H4 (cell line): ENCODE data around the gene MPRIP. TPM values are rescaled to one million over a fixed set of nuclear protein-coding genes. Genes with fewer than 3 reads are reported as not detected.

Source experiments
- DNase-seq: peaks from one replicate; pipeline ENCODE4 v3.0.0-alpha.2; 2015; ENCODE audit warnings: low spot score
- total RNA-seq: library from RNA; depleted of rRNA; stranded (reverse); fragments of >200 nt; shearing (Covaris generic); gene quantifications from 2 replicates; pipeline ENCODE4 v1.2.3, GENCODE V29; 2014; rRNA removed

The MPRIP gene
- total RNA-seq, 1 experiment from 2014 or later: 99.5 TPM

- DNase-seq: no peak
Observed at GRCh38 chr17:17236295-17237025, 194.2 kb downstream of the MPRIP start.

- DNase-seq: peak; percentile 71
Observed at GRCh38 chr17:17237026-17237799, 195.0 kb downstream of the MPRIP start, which contains the start of gene FLCN. TSS of gene FLCN (minus strand) at chr17:17237168. CDS start at chr17:17228137, 9,031 bp downstream.

GRCh38 chr17:17239832-17240231 is 197.6 kb downstream of the MPRIP start:
- no peak for DNase-seq

GRCh38 chr17:17241656-17242055 is 199.4 kb downstream of the MPRIP start:
- DNase-seq: no peak

GRCh38 chr17:17242246-17242645 is 200.0 kb downstream of the MPRIP start:
- no peak for DNase-seq

Other genes with a start within 250 kb of the MPRIP start
- gene TNFRSF13B, start 70.3 kb upstream of the MPRIP start, total RNA-seq: not detected in 2 replicates
- 1.5 and 1.6 TPM in 2 replicates for gene PLD6, start 163.9 kb downstream of the MPRIP start, total RNA-seq
- gene FLCN, start 194.7 kb downstream of the MPRIP start, total RNA-seq: 13.3 and 15.6 TPM in 2 replicates
- gene COPS3, start 238.8 kb downstream of the MPRIP start, total RNA-seq: 254 and 293 TPM in 2 replicates